ENCODE results near the gene RPL5. TPM values are rescaled to one million over a fixed set of nuclear protein-coding genes. Genes with fewer than 3 reads are reported as not detected.
A peak's percentile ranks its signal among the peaks of the same experiment; 100 is the strongest.

The RPL5 gene
- total RNA-seq, 1 experiment from 2014 or later, result 1,118 TPM

- no peak overlapping the region for H3K4me3 ChIP-seq (ENCODE audit: low read depth, low read length)
- ChIA-PET CTCF (interaction anchor here (1.0 to 2.3 kb wide), 5 partner anchors 91 to 135 kb away, joined by 3 to 14 read pairs (median 6); partner anchors contain the start of gene DIPK1A), POLR2A (no interaction called here)
- no peak for DNase-seq
- no peaks in the 10 kb centered on the region for H3K9me3 ChIP-seq
- no peaks in the 10 kb centered on the region for H3K4me1 ChIP-seq
- Mint-ChIP-seq H3K4me1 (ENCODE audit: low read depth, unreplicated experiment) (peaks cover 14% of the 10 kb centered on the region), H3K36me3 (ENCODE audit: insufficient read depth, unreplicated experiment) (no peaks in the 10 kb centered on the region), H3K27ac (ENCODE audit: unreplicated experiment) (no peak overlapping the region), H3K4me3 (ENCODE audit: unreplicated experiment) (peak overlapping the region; percentile 10), H3K27me3 (ENCODE audit: insufficient read depth, unreplicated experiment) (no peaks in the 10 kb centered on the region), H3K9me3 (ENCODE audit: unreplicated experiment) (no peaks in the 10 kb centered on the region)
- no peaks in the 10 kb centered on the region for H3K27me3 ChIP-seq (replicated peaks; ENCODE audit: control insufficient read depth, insufficient read depth, low read length)
- BruUV-seq (replicated peaks), result no TSS peak
- intact Hi-C loops (cut with micrococcal nuclease; ENCODE audit: unreplicated experiment), result loop anchor here (1.0 to 2.0 kb wide), 4 partner anchors 43 to 135 kb away; no protein-coding TSS in a partner anchor
- no peak for TF ChIP-seq CTCF (IDR thresholded peaks at IDR 0.05; ENCODE audit: insufficient read depth in 1 of 2, low read depth in 1 of 2, low read length in 1 of 2, severe bottlenecking in 1 of 2, unreplicated experiment in 1 of 2)
- H3K36me3 ChIP-seq (ENCODE audit: control insufficient read depth, insufficient read depth, low read length), result no peaks in the 10 kb centered on the region
Observed at GRCh38 chr1:92859400-92860039, 27.7 kb downstream of the RPL5 start.

- intact Hi-C loops (cut with micrococcal nuclease; ENCODE audit: unreplicated experiment), result no loop called here
- no TSS peak for BruUV-seq (replicated peaks)
- POLR2A ChIA-PET, result no interaction called here
Observed at GRCh38 chr1:92862605-92863004, 30.8 kb downstream of the RPL5 start.

GRCh38 chr1:92864131-92864530 lies 32.3 kb downstream of the RPL5 start:
- POLR2A ChIA-PET, result no interaction called here
- CTCF ChIA-PET, result no interaction called here

More at GRCh38 chr1:92862605-92863004, 30.8 kb downstream of the RPL5 start:
- no peak for TF ChIP-seq CTCF (IDR thresholded peaks at IDR 0.05; ENCODE audit: insufficient read depth in 1 of 2, low read depth in 1 of 2, low read length in 1 of 2, severe bottlenecking in 1 of 2, unreplicated experiment in 1 of 2)
- Histone ChIP-seq H3K4me1 (no peaks in the 10 kb centered on the region), H3K27me3 (replicated peaks; ENCODE audit: control insufficient read depth, insufficient read depth, low read length) (no peaks in the 10 kb centered on the region), H3K36me3 (ENCODE audit: control insufficient read depth, insufficient read depth, low read length) (no peaks in the 10 kb centered on the region), H3K9me3 (no peaks in the 10 kb centered on the region), H3K4me3 (ENCODE audit: low read depth, low read length) (no peak overlapping the region)
- Mint-ChIP-seq H3K4me3 (ENCODE audit: unreplicated experiment) (no peak overlapping the region), H3K9me3 (ENCODE audit: unreplicated experiment) (no peaks in the 10 kb centered on the region), H3K27me3 (ENCODE audit: insufficient read depth, unreplicated experiment) (no peaks in the 10 kb centered on the region), H3K4me1 (ENCODE audit: low read depth, unreplicated experiment) (peaks cover 14% of the 10 kb centered on the region), H3K27ac (ENCODE audit: unreplicated experiment) (no peak overlapping the region), H3K36me3 (ENCODE audit: insufficient read depth, unreplicated experiment) (no peaks in the 10 kb centered on the region)
- CTCF ChIA-PET, result interaction anchor here (1.9 kb wide), 1 partner anchor 131 kb away, joined by 5 read pairs; no protein-coding TSS in a partner anchor
- DNase-seq, result no peak

More at GRCh38 chr1:92864131-92864530, 32.3 kb downstream of the RPL5 start:
- Mint-ChIP-seq H3K27me3 (ENCODE audit: insufficient read depth, unreplicated experiment) (no peaks in the 10 kb centered on the region), H3K9me3 (ENCODE audit: unreplicated experiment) (no peaks in the 10 kb centered on the region), H3K36me3 (ENCODE audit: insufficient read depth, unreplicated experiment) (no peaks in the 10 kb centered on the region), H3K4me1 (ENCODE audit: low read depth, unreplicated experiment) (peaks cover 12% of the 10 kb centered on the region), H3K27ac (ENCODE audit: unreplicated experiment) (no peak overlapping the region), H3K4me3 (ENCODE audit: unreplicated experiment) (no peak overlapping the region)
- no peak for TF ChIP-seq CTCF (IDR thresholded peaks at IDR 0.05; ENCODE audit: insufficient read depth in 1 of 2, low read depth in 1 of 2, low read length in 1 of 2, severe bottlenecking in 1 of 2, unreplicated experiment in 1 of 2)
- Histone ChIP-seq H3K4me1 (no peaks in the 10 kb centered on the region), H3K36me3 (ENCODE audit: control insufficient read depth, insufficient read depth, low read length) (no peaks in the 10 kb centered on the region), H3K9me3 (no peaks in the 10 kb centered on the region), H3K4me3 (ENCODE audit: low read depth, low read length) (no peak overlapping the region), H3K27me3 (replicated peaks; ENCODE audit: control insufficient read depth, insufficient read depth, low read length) (no peaks in the 10 kb centered on the region)
- intact Hi-C loops (cut with micrococcal nuclease; ENCODE audit: unreplicated experiment), result no loop called here
- BruUV-seq (replicated peaks), result no TSS peak
- DNase-seq, result no peak

Data from Caco-2 (cell line).